Muscle layer of duodenum (tissue), 2 donors: ENCODE measurements around the gene STK32C.

ENCODE experiments used
- H3K27ac ChIP-seq: one replicate; pipeline ENCODE4 v1.7.0; 2013; ENCODE audit warnings: mild to moderate bottlenecking, low read length
- H3K27me3 ChIP-seq: one replicate; pipeline ENCODE4 v1.7.0; 2013; ENCODE audit warnings: low read depth, mild to moderate bottlenecking, control low read depth, low read length
- H3K36me3 ChIP-seq, 2 donors: one replicate each; pipeline ENCODE4 v1.7.0; 2013; ENCODE audit warnings: low read length in 2 of 2, control low read depth in 1 of 2, mild to moderate bottlenecking in 1 of 2; ENCODE audit not compliant: insufficient read depth in 2 of 2, control insufficient read depth in 1 of 2
- H3K4me1 ChIP-seq, 2 donors: one replicate each; pipeline ENCODE4 v1.7.0; 2013; ENCODE audit warnings: low read length in 2 of 2, mild to moderate bottlenecking in 2 of 2, control low read depth in 1 of 2, moderate library complexity in 1 of 2; ENCODE audit not compliant: insufficient read depth in 2 of 2, control insufficient read depth in 1 of 2
- H3K4me3 ChIP-seq, 2 donors: one replicate each; pipeline ENCODE4 v1.7.0; 2013; ENCODE audit warnings: low read length in 2 of 2, low read depth in 1 of 2, mild to moderate bottlenecking in 1 of 2
- H3K9me3 ChIP-seq, 2 donors: one replicate each; pipeline ENCODE4 v1.7.0; 2013; ENCODE audit warnings: low read length in 2 of 2, control low read depth in 1 of 2, mild to moderate bottlenecking in 1 of 2; ENCODE audit not compliant: control insufficient read depth in 1 of 2
- donor health status: healthy.

Gene STK32C

GRCh38 chr10:132305654-132306342 lies 2.0 kb downstream of the STK32C start:
- Histone ChIP-seq H3K27ac (no peak overlapping the region), H3K4me1 (peaks cover 0 to 18% of the 10 kb centered on the region in 2 donors), H3K4me3 (no peak overlapping the region), H3K27me3 (no peaks in the 10 kb centered on the region), H3K9me3 (no peaks in the 10 kb centered on the region), H3K36me3 (no peaks in the 10 kb centered on the region)

DNA sequence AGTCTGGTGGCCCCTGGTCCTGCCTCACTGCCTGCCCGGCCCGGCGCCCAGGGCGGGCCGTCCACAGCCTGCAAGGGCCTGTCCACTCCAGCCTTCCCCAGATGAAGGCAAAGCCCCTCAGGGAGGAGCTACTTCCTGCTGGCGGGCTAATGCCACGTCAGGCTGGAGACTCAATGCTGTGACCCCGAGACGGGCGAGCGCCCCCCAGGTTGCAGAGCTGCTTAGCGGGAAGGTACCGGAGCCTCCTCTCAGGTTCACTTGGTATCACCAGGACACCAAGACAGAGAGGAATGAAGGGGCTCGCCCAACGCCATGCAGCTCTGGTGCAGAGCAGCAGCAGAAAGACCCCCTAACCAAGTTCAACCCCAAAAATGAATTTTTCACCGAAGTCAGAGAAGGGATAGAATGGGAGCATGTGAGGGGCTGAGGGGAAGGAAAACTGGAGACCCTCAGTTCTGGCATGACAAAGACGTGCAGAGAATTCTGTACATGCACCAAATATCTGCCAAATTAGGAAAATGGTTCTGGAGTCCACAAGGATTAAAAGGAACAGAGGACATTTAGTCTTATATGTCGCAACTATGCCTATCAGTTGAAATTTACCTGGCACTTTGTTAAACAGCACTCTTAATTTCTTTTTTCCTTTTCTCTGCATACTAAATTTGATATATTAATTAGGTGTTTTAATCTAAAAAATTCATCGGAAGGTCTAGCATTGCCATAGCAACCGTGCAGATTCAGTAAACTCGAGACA lies 2.8 kb downstream of the STK32C start:
- H3K36me3 ChIP-seq, result no peaks in the 10 kb centered on the region
- H3K9me3 ChIP-seq, result no peaks in the 10 kb centered on the region
- H3K27me3 ChIP-seq, result no peaks in the 10 kb centered on the region
- no peak overlapping the region for H3K27ac ChIP-seq
- no peak overlapping the region for H3K4me3 ChIP-seq
- H3K4me1 ChIP-seq, result peaks cover 0 to 18% of the 10 kb centered on the region in 2 donors

GRCh38 chr10:132303361-132304115 lies 4.2 kb downstream of the STK32C start:
- Histone ChIP-seq H3K27me3 (no peaks in the 10 kb centered on the region), H3K9me3 (no peaks in the 10 kb centered on the region), H3K36me3 (no peaks in the 10 kb centered on the region), H3K4me3 (no peak overlapping the region), H3K4me1 (peaks cover 0 to 12% of the 10 kb centered on the region in 2 donors), H3K27ac (no peak overlapping the region)

- Histone ChIP-seq H3K4me3 (no peak overlapping the region), H3K4me1 (peaks cover 0 to 12% of the 10 kb centered on the region in 2 donors), H3K36me3 (no peaks in the 10 kb centered on the region), H3K27ac (no peak overlapping the region), H3K9me3 (no peaks in the 10 kb centered on the region), H3K27me3 (no peaks in the 10 kb centered on the region)
Observed at GRCh38 chr10:132302421-132303310, 5.1 kb downstream of the STK32C start.

DNA sequence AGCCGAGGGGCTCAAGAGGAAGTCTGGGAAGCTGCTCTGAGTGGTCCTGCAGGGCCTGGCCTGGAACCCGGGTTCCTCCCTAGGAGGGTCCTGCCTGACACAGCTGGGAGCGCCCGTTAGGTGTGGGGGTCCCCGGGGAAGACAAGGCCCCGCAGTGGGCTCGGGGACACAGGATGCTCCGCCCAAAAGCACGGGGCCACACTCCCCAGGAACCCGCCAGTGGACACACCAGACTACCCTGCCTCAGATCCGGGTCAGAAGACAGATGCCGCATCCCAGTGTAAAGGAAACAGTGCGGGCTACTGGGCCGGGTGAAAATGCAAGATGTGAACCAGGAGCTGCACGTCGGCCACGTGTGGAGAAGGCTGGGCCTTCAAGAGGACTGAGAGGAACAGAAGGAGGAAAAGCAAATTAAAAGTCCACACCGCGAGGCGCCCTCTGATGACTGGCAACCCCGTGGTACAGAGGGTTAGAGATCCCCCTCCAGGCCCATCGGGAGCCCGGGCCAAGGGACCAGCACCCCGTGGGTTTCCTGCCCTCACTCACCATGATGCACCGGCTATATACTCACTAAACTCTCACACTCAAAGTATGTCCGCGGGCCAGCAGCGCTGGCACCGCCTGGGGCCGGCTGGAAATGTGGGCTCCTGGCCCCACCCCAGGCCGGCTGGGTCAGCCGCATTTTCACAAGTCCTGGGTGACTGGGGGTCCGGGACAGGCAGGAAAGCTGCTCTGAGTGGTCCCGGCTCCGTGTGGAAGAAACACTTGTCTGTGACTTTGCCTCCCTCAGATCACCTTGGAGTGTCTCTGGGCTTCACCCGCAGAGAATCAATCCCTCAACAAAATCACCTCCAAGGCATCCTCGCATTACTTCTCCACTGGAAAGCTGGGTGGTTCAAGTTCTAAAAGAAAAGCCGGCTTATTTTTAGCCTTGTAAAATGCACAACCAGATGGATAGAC lies 6.1 kb downstream of the STK32C start:
- Histone ChIP-seq H3K27ac (no peak overlapping the region), H3K4me3 (no peak overlapping the region), H3K36me3 (no peaks in the 10 kb centered on the region), H3K9me3 (no peaks in the 10 kb centered on the region), H3K4me1 (peaks cover 0 to 8% of the 10 kb centered on the region in 2 donors), H3K27me3 (no peaks in the 10 kb centered on the region)

DNA sequence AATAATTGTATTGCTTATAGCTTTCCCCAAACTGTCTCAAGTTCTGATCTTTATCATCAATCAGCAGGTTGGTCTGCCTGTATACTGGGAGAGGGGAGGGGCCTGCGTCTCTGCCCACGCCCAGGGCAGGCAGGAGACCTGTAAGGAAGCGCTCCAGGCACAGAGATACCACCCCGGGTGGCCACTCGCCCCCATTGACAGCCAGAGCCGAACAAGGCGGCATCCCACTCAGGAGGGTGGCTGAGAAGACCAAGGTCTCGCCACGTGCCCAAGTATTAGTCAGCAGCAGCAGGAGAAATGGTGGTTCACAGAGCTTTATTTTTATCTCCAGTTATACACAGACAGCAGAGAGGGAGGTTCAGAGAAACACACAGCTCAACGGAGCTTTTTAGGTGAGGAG lies 7.2 kb downstream of the STK32C start:
- Histone ChIP-seq H3K9me3 (no peaks in the 10 kb centered on the region), H3K36me3 (no peaks in the 10 kb centered on the region), H3K27me3 (no peaks in the 10 kb centered on the region), H3K4me3 (no peak overlapping the region), H3K27ac (no peak overlapping the region), H3K4me1 (peaks cover 0 to under 1% of the 10 kb centered on the region in 2 donors)

DNA sequence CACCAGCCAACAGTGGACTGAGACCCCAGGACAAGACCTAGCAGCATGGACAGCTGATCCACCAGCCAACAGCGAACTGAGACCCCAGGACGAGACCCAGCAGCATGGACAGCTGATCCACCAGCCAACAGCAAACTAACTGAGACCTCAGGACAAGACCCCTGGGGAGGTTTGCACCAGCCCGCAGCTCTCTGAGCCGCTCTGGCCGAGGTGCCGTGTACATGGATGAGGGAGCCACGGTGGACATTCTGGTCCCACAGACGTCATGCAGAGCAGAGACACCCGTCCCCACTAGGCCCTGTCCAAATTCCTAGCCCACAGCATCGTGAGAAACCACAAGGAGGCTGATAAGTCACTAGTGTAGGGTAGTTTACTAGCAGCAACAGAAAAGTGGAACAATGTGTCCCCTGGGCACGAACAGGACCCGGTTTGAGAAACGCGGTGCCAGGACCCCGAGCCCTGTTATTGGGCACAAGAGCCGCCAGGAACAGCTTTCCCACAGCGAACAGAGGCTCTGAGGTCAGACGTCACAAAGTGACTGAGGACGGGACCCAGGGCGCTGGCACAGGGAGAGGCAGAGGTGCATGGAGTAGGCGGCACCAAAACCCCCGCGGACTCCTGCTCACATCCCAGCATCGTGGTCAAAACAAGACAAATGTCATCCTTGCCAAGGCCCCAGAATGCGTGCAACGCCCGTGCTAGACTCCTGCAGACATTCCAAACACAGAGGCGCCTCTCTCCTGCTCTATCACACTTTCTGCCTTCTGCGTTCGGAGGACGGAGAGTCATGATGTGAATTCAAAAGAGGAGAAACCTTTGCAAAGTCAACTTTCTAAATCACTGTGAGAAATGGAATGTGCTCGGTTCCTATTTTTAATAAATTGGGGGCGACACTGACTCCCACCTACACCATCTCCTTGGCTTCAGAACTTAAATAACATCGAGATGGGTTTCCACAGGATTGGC lies 8.1 kb downstream of the STK32C start:
- Histone ChIP-seq H3K4me3 (no peak overlapping the region), H3K27me3 (no peaks in the 10 kb centered on the region), H3K27ac (no peak overlapping the region), H3K9me3 (no peaks in the 10 kb centered on the region), H3K4me1 (no peaks in the 10 kb centered on the region), H3K36me3 (no peaks in the 10 kb centered on the region)

- no peaks in the 10 kb centered on the region for H3K36me3 ChIP-seq
- H3K4me3 ChIP-seq, result no peak overlapping the region
- H3K4me1 ChIP-seq, result peaks cover 0 to 8% of the 10 kb centered on the region in 2 donors
- no peaks in the 10 kb centered on the region for H3K9me3 ChIP-seq
- H3K27me3 ChIP-seq, result no peaks in the 10 kb centered on the region
- no peak overlapping the region for H3K27ac ChIP-seq
Observed at GRCh38 chr10:132298038-132298881, 9.5 kb downstream of the STK32C start.

DNA sequence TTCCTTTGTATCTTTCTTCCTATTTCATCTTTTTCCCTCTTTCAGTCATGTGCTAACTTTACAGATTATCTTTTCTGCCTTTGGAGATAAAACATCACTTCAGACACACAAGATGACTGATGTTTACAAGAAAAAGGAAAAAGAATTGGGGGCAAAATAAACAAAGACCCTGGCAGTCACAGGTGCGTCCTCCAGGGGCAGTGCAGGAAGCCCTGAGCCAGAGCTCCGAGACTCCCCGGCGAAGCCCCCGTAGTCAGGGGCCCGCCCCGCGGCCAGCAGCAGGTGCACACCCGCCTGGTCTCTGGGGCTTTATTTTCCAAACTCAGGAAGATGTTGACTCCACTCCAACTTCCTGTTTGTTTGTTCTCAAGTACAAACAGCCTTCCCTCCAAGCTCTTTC lies 10.2 kb downstream of the STK32C start:
- H3K9me3 ChIP-seq, result no peaks in the 10 kb centered on the region
- H3K36me3 ChIP-seq, result no peaks in the 10 kb centered on the region
- H3K27ac ChIP-seq, result no peak overlapping the region
- no peak overlapping the region for H3K4me3 ChIP-seq
- H3K27me3 ChIP-seq, result no peaks in the 10 kb centered on the region
- peaks cover 0 to 13% of the 10 kb centered on the region in 2 donors for H3K4me1 ChIP-seq
